K562 treated with DMSO at 1 percent for 4 hours (cell line): ENCODE data around the gene CLEC10A. TPM values are rescaled to one million over a fixed set of nuclear protein-coding genes. Genes with fewer than 3 reads are reported as not detected.

Experiments
- total RNA-seq: library from RNA; unstranded; fragments of 300-600 nt; gene quantifications from 2 replicates; pipeline ENCODE4 v1.2.3, GENCODE V29; 2022; ENCODE audit not compliant: insufficient read depth

CLEC10A gene
- total RNA-seq, result not detected in 2 replicates

GRCh38 chr17:7079581-7080455 lies at the start of gene CLEC10A:
Gene CLEC10A (minus strand): TSS chr17:7080251. CDS start chr17:7078812, 1,439 bp downstream.

GRCh38 chr17:7114241-7114874 lies 34.3 kb upstream of the CLEC10A start, which contains the start of gene ASGR2:
Gene ASGR2 (minus strand): TSS chr17:7114822. CDS start chr17:7114240, 582 bp downstream.

GRCh38 chr17:7043497-7044198 lies 36.4 kb downstream of the CLEC10A start, which contains the start of gene SLC16A11:
Gene SLC16A11 (minus strand): TSS chr17:7044092. CDS start chr17:7043513, 579 bp downstream.

GRCh38 chr17:7035591-7036368 lies 44.3 kb downstream of the CLEC10A start, which contains the start of gene SLC16A13:
Gene SLC16A13 (plus strand): TSS chr17:7036015. CDS start chr17:7036383, 368 bp downstream.

Other genes starting within 250 kb of the CLEC10A start
- gene TEKT1, start 248.5 kb downstream of the CLEC10A start, total RNA-seq, result not detected in 2 replicates
- gene ALOX12, start 84.2 kb downstream of the CLEC10A start, total RNA-seq, result 3.8 and 6.1 TPM in 2 replicates
- gene RNASEK, start 67.6 kb downstream of the CLEC10A start, total RNA-seq, result 351 TPM in 2 replicates
- gene BCL6B, start 57.2 kb downstream of the CLEC10A start, total RNA-seq, result 0.58 and 0.67 TPM in 2 replicates
- 1.3 and 3.5 TPM in 2 replicates for gene SLC16A13, start 44.2 kb downstream of the CLEC10A start, total RNA-seq
- gene SLC16A11, start 36.2 kb downstream of the CLEC10A start, total RNA-seq, result not detected in 2 replicates
- gene ASGR2, start 34.6 kb upstream of the CLEC10A start, total RNA-seq, result not detected in 2 replicates
- gene ASGR1, start 99.1 kb upstream of the CLEC10A start, total RNA-seq, result 0.52 TPM in 1 of 2 replicates, not detected in the other
- gene DLG4, start 139.6 kb upstream of the CLEC10A start, total RNA-seq, result 5.6 and 7.8 TPM in 2 replicates
- 284 and 290 TPM in 2 replicates for gene ACADVL, start 139.7 kb upstream of the CLEC10A start, total RNA-seq
- 46.3 and 47.3 TPM in 2 replicates for gene DVL2, start 154.3 kb upstream of the CLEC10A start, total RNA-seq
- 11.3 and 15.0 TPM in 2 replicates for gene PHF23, start 159.2 kb upstream of the CLEC10A start, total RNA-seq
- 256 and 265 TPM in 2 replicates for gene GABARAP, start 162.2 kb upstream of the CLEC10A start, total RNA-seq
- 77.2 and 80.6 TPM in 2 replicates for gene CTDNEP1, start 171.5 kb upstream of the CLEC10A start, total RNA-seq
- gene ELP5, start 172.0 kb upstream of the CLEC10A start, total RNA-seq, result 46.9 and 57.4 TPM in 2 replicates
- gene CLDN7, start 182.2 kb upstream of the CLEC10A start, total RNA-seq, result 20.0 and 29.2 TPM in 2 replicates
- 0.82 TPM in 1 of 2 replicates, not detected in the other for gene SLC2A4, start 201.5 kb upstream of the CLEC10A start, total RNA-seq
- not detected in 2 replicates for gene YBX2, start 214.4 kb upstream of the CLEC10A start, total RNA-seq
- gene EIF5A, start 227.4 kb upstream of the CLEC10A start, total RNA-seq, result 354 and 384 TPM in 2 replicates
- gene GPS2, start 235.1 kb upstream of the CLEC10A start, total RNA-seq, result 45.5 and 46.9 TPM in 2 replicates
- gene NEURL4, start 249.1 kb upstream of the CLEC10A start, total RNA-seq, result 8.2 and 13.1 TPM in 2 replicates